Activated gamma-delta T cell treated with Interleukin-2 at 50 U/mL for 16 hours (primary cell): ENCODE data around the gene HEATR5A.
"Not testable (repeated sequence)": the region's sequence is repeated elsewhere in the genome, so short reads cannot be mapped to it uniquely, and the experiment has no call there.

Source experiments
- DNase-seq: peaks from one replicate; pipeline ENCODE4 v3.0.0-alpha.2; 2020

The HEATR5A gene

DNA sequence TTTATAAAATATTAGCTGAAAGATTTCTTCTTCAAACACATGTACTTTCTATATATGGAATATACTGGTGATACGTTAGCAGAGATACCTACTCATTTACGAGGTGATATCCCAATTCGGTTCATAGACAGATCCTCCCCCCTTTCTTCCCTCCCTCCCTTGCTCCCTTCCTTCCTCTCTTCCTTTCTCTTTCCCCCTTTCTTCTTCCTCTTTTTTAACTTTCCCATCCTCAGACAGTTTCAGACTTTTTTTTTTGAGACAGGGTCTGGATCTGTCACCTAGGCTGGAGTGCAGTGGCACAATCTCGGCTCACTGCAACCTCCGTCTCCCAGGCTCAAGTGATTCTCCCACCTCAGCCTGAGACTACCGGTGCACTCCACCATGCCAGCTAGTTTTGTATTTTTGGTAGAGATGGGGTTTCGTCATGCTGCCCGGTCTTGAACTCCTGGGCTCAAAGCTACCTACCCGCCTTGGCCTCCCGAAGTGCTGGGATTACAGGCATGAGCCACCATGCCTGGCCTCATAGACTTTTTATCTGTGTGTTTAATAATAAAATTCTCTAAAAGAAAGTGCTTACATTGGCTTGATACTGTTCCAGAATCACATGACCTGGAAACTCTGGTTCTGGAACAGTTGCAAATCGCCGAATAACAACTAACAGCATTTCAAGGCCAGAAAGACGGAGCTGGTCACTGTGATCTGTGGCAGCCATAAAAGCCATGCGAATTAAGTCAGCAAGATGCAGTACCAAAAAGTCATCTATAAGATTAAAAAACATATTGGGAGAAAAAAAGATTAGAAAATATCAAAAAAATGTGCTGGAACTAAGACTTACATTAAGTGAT, 99.2 kb downstream of the HEATR5A start:
- no peak for DNase-seq

GRCh38 chr14:31320216-31320615, 100.1 kb downstream of the HEATR5A start:
- no peak for DNase-seq

GRCh38 chr14:31319701-31320100, 100.6 kb downstream of the HEATR5A start:
- DNase-seq = no peak

- no peak for DNase-seq
Measured at GRCh38 chr14:31312934-31313333, 107.4 kb downstream of the HEATR5A start.

DNA sequence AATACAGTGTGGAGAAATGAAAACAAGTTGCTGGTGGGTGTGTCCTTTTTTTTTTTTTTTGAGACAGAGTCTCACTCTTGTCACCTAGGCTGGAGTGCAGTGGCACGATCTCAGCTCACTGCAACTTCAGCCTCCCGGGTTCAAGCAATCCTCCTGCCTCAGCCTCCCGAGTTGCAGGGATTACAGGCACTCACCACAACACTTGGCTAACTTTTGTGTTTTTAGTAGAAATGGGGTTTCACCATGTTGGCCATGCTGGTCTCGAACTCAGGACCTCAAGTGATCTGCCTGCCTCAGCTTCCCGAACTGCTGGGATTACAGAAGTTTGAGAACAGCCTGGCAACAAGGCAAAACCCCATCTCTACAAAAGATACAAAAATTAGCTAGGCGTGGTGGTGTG, 108.0 kb downstream of the HEATR5A start:
- not testable (repeated sequence) for DNase-seq

DNA sequence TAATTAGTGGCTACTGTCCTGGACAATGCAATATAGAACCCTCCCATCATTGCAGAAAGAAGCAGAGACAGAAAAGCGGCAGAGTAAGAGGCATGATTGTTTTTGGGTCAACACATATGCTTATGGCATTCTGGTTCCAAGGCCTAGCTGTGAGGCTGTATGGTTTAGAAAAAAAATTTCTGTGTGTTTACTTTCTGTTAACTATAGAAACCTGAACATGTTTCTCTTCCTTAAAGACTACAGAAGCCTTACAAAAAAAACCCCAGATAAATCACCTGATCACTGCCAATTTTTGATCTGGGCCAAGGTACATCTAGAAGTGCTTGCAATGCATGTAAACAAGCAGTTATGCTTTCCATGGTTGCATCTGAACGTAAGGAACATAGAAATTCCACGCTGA, 112.7 kb downstream of the HEATR5A start:
- no peak for DNase-seq

GRCh38 chr14:31307198-31307597, 113.2 kb downstream of the HEATR5A start:
- no peak for DNase-seq

GRCh38 chr14:31303654-31304053, 116.7 kb downstream of the HEATR5A start:
- no peak for DNase-seq

GRCh38 chr14:31300883-31301282, 119.5 kb downstream of the HEATR5A start:
- no peak for DNase-seq

DNA sequence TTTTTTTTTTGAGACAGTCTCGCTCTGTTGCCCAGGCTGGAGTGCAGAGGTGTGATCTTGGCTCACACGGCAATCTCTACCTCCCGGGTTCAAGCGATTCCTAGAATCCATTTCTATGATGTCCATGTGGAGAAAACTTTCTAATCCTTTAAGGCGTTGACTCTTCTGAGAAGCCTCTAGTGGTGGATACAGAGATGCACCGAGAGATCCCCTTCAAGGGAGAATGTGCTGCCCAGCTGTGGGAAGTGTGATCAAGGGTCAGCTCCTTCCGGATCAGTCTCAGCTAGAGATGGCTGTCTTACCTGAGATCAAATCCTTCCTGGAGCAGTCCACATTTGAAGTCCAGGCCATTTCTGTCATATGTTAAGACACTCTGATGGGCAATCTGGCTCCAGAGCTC, 120.1 kb downstream of the HEATR5A start:
- DNase-seq = no peak

DNA sequence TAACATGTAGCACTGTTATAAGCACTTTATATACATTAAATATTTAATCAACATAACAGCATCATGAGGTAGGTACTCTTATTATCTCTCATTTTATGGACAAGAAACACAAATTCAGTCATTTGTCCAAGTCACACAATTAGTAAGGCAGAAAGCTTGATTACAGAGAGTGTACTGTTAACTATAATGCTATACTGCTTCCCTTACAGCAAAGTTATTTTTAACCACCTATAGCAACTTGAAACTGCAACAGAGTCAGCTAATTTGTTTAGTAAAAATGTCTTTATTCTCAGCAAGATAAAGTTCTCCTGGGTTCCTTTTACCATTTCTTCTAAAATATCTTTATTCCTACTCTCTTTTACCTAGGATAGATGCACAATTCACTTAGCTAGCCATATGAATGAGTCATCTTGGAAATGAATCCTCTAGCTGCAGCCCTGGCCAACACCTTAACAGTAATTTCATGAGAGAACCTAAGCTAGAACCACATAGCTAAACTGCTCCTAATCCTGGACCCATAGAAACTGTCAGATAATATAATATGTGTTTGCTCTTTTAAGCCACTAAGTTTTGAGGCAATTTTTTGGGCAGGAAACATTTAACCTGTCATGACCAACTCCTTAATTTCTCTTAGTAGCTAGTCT, 122.5 kb downstream of the HEATR5A start:
- no peak for DNase-seq

- no peak for DNase-seq
Measured at GRCh38 chr14:31297112-31297511, 123.2 kb downstream of the HEATR5A start.

DNA sequence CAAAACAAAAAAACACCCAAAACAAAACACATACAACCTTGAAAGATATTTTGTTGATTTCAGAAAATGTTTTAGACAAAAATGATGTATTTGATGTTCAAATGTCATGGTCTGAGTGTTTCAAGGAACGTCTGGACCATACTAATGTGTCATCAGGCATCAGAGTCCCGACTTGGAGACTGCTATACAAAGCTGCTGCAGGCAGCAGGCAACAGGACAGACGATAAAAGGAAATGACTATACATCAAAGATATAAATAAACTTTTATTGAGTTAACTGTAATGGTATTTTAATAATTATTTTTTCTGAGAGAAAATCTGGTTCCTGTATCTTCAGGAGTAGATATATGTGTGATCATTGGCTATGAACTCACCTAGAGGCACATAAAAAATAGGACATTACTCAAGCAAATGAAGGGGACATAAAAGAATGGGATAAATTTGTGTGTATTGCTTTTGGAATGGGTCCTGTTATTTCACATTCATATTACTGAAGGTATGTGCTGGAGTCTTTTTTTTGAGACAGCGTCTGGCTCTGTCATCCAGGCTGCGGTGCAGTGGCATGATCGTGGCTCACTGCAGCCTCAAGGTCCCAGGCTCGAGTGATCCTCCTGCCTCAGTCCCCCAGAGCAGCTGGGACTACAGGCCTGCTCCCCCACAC, 125.5 kb downstream of the HEATR5A start:
- DNase-seq = no peak

DNA sequence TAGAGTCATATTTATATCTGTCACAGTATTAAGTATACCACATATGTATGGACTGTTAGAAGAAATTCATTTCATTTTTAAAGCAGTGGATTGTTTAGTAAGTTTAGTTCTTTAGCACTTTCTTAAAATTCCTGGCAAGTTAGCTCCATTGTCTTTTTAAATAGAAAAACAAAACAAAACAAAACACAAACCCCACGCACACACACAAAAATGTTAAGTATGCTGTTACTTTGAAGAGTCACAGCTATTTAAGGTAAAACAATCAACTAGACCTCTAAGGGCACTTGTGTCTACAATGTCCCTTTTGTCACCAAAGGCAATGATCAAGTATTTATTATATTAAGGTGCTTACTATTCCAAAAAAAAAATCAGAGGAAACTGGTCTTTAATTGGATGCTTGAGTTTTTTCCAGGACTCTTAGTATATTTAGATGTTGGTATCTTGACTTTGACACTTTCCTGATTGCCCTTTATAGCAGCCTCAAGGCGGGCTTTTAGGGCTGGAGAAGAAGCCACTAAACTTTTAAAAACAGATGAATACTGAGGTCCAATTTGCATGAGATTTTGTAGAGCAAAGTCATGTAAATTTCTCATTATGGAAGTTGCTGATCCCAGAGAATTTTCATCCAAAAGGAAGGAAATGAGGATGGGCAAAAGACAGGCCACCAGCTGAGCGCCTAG, 127.3 kb downstream of the HEATR5A start:
- no peak for DNase-seq

DNA sequence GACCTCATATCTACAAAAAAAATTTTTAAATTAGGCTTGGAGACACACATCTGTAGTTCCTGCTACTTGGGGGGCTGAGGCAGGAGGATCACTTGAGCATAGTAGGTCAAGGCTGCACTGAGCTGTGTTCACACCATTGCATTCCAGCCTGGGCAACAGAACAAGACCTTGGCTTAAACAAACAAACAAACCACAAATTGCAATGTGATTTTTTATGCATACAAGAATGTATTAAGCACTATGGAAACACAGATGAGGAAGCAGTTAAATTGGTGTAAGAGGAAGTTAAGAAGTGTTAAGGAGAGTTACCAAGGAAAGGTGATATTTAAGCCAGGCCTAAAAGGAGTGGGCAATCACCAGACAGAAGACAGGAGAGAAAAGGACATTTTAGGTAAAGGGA, 129.1 kb downstream of the HEATR5A start:
- DNase-seq = no peak

- DNase-seq = no peak
Measured at GRCh38 chr14:31287294-31287972, 132.9 kb downstream of the HEATR5A start.

- no peak for DNase-seq
Measured at GRCh38 chr14:31286456-31287293, 133.7 kb downstream of the HEATR5A start.

DNA sequence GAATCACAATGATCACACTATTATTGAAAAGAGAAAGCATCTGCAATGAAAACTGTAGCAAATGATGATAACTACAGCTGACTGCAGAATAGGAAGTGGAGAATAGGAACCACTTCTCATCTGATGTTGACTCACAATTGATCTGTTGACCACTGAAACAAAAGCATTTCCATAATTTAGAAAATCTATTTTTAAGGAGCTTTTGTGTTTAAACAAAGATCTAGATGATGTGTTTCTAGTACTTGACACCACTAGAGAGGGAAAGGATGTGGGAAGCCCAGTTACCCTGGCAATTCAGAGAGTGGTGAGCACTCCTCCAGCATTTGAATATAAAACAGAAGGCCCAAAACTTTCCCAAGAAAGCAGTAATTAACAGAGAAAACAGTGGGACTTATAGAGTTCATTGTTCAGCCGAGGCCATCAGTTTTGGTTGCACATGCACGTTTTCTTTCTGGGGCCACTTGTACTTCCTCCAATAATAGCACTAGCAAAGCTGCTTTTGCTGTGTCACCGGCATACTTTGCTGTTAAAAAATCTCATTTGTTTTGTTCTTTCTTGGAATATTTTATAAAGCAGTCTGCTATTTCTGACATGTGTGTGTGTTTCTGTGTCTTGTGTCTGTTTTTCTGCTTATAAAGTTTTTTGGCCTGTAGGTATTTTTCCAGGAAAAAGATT, 136.6 kb downstream of the HEATR5A start:
- no peak for DNase-seq

DNA sequence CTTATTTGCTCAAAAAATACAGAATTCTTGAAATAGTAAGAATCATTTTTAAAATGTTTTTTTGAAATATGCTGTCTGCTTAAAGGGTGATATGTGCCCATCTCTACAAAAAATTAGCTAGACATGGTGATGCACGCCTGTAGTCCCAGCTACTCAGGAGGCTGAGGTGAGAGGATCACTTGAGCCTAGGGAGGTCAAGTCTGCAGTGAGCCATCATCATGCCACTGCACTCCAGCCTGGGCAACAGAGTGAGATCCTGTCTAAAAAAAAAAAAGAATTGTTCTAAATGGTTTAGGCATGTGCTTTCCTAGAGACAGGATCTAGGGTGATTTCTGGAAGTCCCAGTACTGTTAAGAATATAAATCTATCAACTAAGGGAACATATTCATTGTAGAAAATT, 137.2 kb downstream of the HEATR5A start:
- DNase-seq = no peak

DNA sequence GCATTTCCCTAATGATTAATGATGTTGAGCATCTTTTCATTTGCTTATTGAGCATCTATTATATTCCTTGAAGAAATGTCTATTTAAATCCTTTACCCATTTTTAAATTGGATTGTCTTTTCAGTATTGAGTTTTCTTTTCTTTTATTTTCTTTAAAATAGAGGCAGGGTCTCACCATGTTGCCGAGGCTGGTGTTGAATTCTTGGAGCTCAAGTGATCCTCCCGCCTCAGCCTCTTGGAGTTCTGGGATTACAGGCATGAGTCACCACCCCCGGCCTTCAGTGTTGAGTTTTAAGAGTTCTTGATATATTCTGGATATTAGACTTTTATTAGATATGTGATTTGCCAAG, 139.5 kb downstream of the HEATR5A start:
- DNase-seq = no peak

GRCh38 chr14:31280132-31280870, 140.0 kb downstream of the HEATR5A start:
- DNase-seq = no peak
